Stimulated activated CD4-positive, alpha-beta T cell treated with anti-CD3 and anti-CD28 coated beads, Interleukin-12 subunit alpha, Interleukin-12 subunit beta, amount 100 ng/mL, for 24 hours (primary cell): Measurements from ENCODE around the gene PPM1H.
"Not testable (repeated sequence)": the region's sequence is repeated elsewhere in the genome, so short reads cannot be mapped to it uniquely, and the experiment has no call there.

ENCODE experiments used
- DNase-seq, 2 experiments: peaks; one replicate each; pipeline ENCODE4 v3.0.0-alpha.2; 2020; ENCODE audit warnings: low read depth in 2 of 2

PPM1H gene, protein sequence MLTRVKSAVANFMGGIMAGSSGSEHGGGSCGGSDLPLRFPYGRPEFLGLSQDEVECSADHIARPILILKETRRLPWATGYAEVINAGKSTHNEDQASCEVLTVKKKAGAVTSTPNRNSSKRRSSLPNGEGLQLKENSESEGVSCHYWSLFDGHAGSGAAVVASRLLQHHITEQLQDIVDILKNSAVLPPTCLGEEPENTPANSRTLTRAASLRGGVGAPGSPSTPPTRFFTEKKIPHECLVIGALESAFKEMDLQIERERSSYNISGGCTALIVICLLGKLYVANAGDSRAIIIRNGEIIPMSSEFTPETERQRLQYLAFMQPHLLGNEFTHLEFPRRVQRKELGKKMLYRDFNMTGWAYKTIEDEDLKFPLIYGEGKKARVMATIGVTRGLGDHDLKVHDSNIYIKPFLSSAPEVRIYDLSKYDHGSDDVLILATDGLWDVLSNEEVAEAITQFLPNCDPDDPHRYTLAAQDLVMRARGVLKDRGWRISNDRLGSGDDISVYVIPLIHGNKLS

DNA sequence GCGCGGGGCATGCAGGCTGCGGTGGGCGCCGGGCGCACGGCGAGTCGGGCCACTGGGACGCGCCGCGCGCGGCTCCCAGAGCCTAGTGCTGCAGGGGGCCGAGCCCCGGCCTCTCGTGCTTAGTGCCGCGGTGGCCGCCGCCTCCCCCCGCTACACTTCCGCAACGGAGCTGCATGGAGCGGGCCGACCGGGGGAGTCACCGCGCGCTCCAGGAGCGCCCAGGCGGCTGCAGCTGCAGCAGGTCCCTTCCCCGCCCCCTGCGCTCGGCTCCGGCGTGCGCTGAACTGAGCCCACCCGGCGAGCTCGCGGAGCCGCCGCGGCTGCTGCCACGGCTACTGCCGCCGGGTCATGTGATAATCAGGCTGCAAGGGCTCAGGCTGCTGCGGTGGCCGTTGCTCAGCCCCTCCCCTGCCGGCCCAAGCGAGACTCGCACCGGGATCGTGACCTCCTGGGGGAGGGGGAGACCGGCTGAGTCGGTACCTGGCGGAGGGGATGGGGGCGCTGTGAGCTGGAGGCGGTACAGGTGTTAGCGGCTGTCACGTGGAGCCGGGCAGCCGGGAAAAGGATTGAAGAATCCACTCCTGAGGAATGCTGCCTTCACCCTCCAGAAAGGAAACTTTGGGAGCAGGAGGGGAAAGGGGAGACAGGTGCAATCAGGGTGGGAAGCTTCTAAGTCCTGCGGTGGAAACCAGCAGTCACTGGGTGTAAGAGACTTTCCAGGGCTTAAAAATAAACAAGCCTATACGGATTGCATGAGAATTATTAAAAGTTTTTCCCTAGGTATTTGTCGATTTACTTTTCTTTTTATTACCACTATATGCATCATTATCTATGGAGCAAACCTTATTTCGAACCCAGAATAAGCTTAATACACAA is at the start of gene PPM1H:
PPM1H (minus strand) TSS at position 352 of the 876 bp plus-strand sequence. CDS start 414 bp downstream, outside the sequence.
- peak; percentile 0 to 24 for DNase-seq

- no peak for DNase-seq
These were observed 48.6 kb upstream of the PPM1H start for GRCh38 chr12:62983594-62983993.

GRCh38 chr12:62978768-62979167 is 43.8 kb upstream of the PPM1H start:
- no peak for DNase-seq

- DNase-seq, result no peak
These were observed 42.9 kb upstream of the PPM1H start for GRCh38 chr12:62977883-62978282.

DNA sequence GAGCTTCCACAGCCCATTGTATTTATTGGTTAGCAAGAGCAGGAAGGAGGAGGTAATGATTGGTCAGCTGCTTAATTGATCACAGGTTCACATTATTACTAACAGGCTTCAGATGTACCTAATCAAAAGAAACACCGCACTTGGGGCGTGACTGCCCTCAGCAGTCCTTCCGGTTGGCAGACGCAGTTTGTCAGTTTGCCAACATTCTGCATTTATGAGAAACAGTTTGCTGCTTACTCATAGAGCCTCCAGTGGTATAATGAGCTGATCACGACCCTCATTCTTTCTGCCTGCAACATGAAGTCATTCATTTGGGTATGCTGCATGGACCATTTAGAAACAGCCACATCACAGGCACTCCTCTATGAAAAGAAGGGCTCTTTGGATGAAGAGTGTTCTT is 42.5 kb upstream of the PPM1H start:
- no peak for DNase-seq

- DNase-seq, result no peak
These were observed 41.2 kb upstream of the PPM1H start for GRCh38 chr12:62976110-62976662.

GRCh38 chr12:62971769-62972525 is 37.0 kb upstream of the PPM1H start:
- DNase-seq, result no peak

DNA sequence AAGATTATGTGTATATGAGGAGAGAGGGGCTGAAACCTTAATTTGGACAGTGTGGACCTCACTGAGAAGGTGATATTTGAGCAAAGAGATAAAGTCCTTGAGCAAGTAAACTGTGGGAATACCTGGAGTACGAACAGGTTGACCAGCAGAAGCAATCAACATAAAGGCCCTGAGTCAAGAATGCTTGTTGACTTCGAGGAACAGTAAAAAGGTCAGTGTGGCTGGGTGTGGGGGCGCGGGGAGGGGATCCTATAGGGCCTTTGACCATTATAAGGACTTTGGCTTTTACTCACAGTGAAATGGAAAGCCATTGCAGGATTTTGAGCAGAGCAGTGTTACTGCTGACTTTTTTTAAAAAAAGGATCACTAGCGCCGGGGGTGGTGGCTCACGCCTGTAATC is 34.7 kb upstream of the PPM1H start:
- no peak for DNase-seq

DNA sequence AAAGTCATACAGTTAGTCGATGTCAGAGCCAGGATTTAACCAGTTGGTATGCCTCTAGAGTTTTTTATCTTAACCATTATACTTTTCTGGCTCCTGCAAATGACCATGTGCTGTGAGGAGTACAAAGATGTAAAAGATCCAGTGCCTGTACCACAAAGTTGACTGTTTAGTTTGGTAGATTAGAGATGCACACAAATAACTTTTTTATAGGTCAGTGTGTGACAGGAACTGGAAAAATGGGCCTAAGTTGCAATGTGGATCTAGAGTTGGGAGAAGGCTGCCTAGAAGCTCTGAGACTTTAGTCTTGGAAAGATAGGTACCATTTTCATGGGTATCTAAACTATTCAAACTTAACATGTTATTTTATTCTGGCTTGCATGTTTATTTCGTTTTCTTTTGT is 32.8 kb upstream of the PPM1H start:
- DNase-seq, result no peak

- no peak for DNase-seq
These were observed 32.1 kb upstream of the PPM1H start for GRCh38 chr12:62966990-62967506.

DNA sequence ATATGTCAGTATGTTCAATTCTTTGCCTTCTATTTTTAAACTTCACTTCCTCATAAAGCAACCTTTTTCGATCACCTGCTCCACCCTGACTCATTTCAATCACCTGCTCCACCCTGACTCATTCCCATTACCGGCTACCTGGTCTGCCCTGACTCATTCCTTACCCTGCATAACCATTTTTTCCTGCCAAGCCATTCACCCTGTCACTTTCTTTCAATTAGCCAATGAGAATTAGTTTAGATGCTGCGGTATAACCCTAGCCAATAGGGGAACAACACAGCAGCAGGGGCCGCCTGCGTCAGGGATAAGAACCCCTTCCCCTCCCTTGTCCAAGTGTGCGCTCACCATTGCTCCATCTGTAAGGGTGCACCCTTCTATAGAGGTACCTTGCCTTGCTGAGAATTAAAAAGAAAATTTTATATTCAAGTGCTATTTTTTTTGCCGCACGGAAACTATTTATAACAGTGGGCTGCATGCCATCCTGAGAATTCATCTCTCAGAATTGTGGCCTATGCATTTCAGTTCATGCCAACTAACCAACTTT is 31.6 kb upstream of the PPM1H start:
- DNase-seq, result not testable (repeated sequence)

- not testable (repeated sequence) for DNase-seq
These were observed 30.8 kb upstream of the PPM1H start for GRCh38 chr12:62965700-62966099.

- DNase-seq, result not testable (repeated sequence)
These were observed 30.3 kb upstream of the PPM1H start for GRCh38 chr12:62965242-62965641.

DNA sequence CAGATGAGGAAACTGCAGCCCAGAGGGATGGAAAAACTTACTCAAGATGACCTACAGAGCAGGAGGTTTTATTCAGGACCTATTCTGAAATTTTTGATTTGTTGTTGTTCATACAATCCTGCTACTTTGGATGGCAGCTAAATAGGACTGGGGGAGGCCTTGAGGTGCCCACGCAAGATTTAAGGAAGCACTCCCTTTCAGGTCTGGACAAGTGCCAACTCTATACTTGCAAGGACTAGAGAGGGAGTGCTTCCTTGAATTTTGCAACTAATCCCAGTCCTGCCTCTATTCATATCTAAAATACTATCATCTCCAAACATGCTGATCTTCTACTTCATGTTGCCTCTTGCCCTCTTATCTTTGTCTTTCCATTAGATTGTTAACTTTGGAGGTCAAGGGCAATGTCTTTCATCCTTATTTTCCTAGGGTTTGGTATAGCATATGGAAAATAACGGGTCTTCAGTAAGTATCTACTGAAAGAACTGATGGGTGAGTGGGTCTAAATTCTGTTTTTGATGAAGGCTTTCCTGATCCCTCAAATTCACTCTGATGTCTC is 28.6 kb upstream of the PPM1H start:
- DNase-seq, result no peak

- no peak for DNase-seq
These were observed 25.4 kb upstream of the PPM1H start for GRCh38 chr12:62960324-62960723.

DNA sequence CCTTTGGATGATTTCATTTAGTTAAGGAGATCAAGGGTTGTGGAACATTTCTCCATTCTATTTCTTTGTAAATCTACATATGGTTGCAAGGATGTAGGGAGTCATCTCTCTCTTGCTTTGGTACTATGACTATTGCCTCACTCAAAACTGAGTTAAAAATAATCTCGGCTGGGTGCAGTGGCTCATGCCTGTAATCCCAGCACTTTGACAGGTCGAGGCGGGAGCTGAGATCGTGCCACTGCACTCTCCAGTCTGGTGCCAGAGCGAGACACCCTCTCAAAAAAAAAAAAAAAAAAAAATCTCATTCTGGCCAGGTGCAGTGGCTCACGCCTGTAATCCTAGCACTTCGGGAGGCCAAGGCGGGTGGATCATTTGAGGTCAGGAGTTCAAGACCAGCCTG is 24.8 kb upstream of the PPM1H start:
- DNase-seq, result no peak

DNA sequence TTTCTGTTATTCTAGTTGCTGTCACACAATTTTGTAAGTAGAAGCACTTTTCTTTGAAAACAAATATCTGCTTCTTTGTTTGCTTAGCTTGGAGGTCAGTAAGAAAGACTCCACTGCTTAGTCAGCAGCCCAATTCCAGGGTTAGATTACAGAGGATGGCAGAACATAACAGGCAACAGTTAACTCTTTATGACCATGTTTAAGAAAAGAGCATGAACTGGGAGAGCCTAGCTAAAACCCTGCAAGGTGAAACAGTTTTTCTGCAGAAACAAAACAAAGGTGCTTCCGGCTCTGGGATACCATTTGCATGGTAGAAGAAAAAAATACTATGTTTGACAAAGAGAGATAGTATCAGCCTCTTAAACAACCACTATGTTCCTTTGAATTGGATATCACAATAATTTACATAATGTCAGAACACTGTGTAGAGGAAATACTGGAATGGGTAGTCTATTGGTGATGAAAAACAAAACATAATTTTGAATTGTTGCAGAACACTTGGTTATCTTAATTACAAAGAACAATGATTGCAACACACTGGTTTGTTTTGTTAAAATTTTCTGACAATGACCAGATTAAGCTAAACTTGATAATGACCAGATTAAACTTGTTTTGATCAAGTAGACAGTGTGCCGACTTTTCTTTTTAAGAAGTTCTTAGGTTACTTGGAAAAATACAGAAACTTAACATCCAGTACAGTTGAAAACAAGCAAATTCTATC is 22.4 kb upstream of the PPM1H start:
- no peak for DNase-seq

DNA sequence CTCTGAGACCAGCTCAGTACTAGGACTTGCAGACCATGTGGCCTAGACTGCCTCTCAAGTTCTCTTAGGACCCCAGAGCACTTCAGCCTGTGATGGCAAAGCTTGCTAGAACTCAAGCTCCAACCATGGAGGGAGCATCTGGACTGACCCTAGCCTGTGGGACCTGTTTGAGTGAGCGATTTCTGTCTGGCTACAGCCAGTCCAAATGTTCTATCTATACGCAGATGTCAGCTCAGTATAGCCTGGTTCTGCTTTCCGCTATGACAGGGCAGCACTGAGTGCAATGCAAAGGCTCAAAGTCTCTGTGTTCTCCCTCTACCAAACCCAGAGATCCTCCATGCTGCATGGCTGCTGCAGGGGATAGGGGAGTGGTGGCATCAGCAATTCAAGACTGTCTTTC is 20.7 kb upstream of the PPM1H start:
- no peak for DNase-seq

- DNase-seq, result no peak
These were observed 15.4 kb upstream of the PPM1H start for GRCh38 chr12:62950317-62950716.

DNA sequence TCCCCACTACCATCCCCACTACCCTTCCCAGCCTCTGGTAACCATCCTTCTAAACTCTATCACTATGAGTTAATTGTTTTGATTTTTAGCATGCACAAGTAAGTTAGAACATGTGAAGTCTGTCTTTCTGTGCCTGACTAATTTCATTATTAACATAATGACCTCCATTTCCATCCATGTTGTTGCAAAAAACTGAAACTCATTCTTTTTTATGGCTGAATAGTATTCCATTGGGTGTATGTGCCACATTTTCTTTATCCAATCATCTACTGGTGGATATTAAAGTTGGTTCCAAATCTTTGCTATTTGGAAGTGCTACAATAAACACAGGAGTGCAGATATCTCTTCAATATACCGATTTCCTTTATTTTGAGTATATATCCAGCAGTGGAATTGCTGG is 13.2 kb upstream of the PPM1H start:
- DNase-seq, result no peak
